D721Med (cell line): Measurements from ENCODE around the gene CDH13.

Source experiments
- DNase-seq: peaks from one replicate; pipeline ENCODE4 v3.0.0; 2011; ENCODE audit warnings: low spot score; ENCODE audit not compliant: insufficient read length
- FAIRE-seq: peaks from 2 replicates; lab custom pipeline; 2011; peaks lifted over from hg19 to GRCh38; lab: Jason Lieb, UNC
- CTCF ChIP-seq: IDR thresholded peaks from 2 replicates; pipeline ENCODE4 v1.5.1; 2012; ENCODE audit warnings: mild to moderate bottlenecking, control low read depth; ENCODE audit not compliant: insufficient read depth; ENCODE audit errors: missing control alignments

CDH13 gene

DNA sequence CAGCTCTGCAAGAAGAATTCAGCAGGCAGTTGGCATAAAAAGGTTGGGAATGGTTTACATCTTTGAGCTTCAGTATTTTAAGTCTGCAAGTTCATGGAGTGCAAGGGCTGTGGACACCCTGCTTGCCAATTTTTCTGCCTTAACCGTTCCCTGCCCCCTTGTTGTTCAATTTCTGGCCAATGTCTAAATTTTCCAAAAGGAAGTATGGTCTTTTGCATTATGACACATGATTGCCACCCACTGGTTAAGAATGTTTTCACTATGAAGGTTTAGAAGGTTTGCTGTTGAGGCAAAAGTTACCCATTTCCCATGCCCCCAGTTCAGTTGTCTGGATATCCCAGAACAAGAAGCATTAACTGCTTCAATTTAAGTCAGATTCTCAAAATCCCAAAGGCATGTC is 441.9 kb downstream of the CDH13 start:
- no peak for FAIRE-seq
- no peak for DNase-seq
- no peak for TF ChIP-seq CTCF

GRCh38 chr16:83070416-83071209 is 443.8 kb downstream of the CDH13 start:
- FAIRE-seq, result no peak
- no peak for TF ChIP-seq CTCF

DNA sequence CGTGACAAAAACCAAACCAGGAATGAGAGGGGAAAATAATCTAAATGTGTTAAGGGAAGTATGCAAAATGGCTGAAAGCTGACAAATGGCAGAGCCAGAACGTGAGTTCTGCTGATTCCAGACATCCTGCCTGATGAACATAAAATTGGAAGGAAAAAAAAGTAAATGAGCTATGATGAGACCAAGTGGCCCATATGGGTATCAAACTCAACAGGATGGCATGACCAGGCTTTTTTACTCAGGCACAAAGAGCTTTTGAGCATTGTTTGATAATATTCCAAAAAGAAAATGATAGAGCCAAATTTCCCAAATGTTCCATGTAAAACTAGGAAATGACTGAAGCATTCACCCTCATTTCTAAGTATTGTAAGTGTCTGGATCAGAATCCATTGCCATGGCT is 449.2 kb downstream of the CDH13 start:
- no peak for DNase-seq
- TF ChIP-seq CTCF, result no peak
- no peak for FAIRE-seq

More at GRCh38 chr16:83070416-83071209, 443.8 kb downstream of the CDH13 start:
- DNase-seq, result no peak

DNA sequence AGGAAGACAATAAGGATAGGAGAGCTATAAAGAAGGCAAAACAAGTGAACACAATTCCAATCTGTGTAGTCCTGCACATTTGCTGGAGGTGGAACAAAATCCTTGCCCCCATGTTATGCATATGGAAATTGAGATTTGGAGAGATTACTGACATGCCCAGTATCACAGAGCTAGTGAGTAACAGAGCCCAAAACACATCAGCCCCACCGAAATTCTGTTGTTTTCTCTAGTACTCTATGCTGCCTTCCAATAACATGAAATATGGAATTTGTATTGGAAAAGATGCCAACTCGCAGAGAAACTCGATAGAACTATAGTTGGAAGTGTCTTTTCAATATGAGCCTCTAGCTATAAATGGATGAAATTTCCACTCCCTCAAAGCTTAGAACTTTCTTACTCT is 456.6 kb downstream of the CDH13 start:
- no peak for TF ChIP-seq CTCF
- DNase-seq, result no peak
- no peak for FAIRE-seq

GRCh38 chr16:83085660-83086059 is 458.9 kb downstream of the CDH13 start:
- no peak for DNase-seq
- no peak for TF ChIP-seq CTCF
- FAIRE-seq, result no peak

GRCh38 chr16:83095941-83096692 is 469.3 kb downstream of the CDH13 start:
- FAIRE-seq (no peak), DNase-seq (no peak)
- TF ChIP-seq CTCF, result no peak

DNA sequence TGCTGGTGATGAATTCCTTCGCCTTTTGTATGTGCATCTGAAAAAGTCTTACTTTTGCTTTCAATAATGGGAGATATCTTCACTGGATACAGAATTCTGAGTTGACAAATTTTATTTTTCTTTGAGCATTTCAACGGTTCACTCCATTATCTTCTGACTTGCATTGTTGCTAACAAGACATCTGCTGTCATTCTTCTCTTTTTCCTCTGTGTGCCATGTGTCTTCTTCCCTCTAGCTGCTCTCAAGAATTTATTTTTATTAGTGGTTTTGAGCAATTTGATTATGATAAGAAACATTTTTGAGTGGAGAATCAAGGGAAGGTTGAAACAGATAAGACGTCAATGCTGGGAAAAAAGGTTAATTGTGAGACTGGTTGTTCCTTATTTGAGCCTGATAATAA is 471.8 kb downstream of the CDH13 start:
- DNase-seq, result no peak
- no peak for FAIRE-seq
- no peak for TF ChIP-seq CTCF
